AML-193 (cell line): ENCODE data around the gene TMEM38A.
"Not testable (repeated sequence)": the region's sequence is repeated elsewhere in the genome, so short reads cannot be mapped to it uniquely, and the experiment has no call there.

Source experiments
- DNase-seq, 2 experiments: peaks; one replicate each; lab custom pipeline; 2025; lab: John Stamatoyannopoulos, UW

The TMEM38A gene

GRCh38 chr19:16638666-16639065 is 22.3 kb upstream of the TMEM38A start:
- DNase-seq: no peak

GRCh38 chr19:16640951-16641350 is 20.0 kb upstream of the TMEM38A start:
- DNase-seq: no peak

- no peak for DNase-seq
Measured at GRCh38 chr19:16641695-16642094, 19.2 kb upstream of the TMEM38A start.

DNA sequence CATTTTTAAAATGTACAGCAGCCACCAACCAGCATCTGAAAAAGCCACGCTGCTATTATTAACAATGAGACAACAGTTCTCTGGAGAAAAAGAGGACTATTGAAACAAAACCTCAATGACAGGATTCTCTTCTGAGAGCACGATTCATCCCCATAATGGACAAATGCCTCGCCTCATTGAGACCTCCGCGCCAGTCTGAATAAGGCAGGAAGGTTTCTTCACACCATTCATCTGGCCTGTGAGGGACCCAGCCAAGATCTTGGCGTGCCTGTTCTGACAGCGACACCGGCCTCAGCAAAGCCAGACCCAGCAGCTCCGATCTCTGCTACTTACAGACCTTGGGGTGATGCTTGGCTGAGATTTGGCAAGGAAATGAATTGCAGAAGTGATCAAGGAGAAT is 15.8 kb upstream of the TMEM38A start:
- no peak for DNase-seq

DNA sequence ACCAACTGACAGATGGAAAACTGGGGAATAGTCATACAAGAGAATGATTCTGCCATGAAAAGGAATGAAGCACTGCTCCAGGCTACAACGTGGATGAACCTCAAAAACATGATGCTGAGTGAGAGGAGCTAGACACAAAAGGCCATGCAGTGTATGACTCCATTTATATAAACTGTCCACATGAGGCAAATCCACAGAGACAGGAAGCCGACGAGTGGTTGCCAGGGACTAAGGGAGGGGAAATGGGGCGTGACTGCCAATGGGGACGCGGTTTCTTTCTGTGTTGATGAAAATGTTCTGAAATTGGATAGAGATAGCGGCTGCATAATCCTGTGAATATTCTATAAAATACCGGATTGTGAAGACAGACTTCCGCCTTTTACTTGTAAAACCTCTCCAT is 11.2 kb upstream of the TMEM38A start:
- no peak for DNase-seq

DNA sequence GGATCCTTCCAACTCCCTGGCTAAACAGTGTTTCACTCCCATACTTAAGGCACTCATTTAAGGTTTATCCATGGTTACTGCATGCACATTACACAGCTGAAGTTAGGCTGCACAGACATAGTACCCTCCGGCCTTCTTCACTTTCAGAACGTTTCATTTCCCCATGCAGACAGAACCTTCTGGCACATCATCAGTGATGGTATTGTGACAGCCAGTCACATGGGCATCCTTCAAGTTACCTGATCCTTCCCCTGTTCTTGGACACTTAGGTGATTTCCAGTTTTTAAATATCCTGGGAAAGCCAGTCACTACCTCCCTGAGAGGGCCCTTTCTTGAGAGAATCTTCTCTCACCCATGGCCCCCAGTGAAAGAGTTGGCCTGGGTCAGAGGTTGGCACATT is 10.1 kb upstream of the TMEM38A start:
- no peak for DNase-seq

DNA sequence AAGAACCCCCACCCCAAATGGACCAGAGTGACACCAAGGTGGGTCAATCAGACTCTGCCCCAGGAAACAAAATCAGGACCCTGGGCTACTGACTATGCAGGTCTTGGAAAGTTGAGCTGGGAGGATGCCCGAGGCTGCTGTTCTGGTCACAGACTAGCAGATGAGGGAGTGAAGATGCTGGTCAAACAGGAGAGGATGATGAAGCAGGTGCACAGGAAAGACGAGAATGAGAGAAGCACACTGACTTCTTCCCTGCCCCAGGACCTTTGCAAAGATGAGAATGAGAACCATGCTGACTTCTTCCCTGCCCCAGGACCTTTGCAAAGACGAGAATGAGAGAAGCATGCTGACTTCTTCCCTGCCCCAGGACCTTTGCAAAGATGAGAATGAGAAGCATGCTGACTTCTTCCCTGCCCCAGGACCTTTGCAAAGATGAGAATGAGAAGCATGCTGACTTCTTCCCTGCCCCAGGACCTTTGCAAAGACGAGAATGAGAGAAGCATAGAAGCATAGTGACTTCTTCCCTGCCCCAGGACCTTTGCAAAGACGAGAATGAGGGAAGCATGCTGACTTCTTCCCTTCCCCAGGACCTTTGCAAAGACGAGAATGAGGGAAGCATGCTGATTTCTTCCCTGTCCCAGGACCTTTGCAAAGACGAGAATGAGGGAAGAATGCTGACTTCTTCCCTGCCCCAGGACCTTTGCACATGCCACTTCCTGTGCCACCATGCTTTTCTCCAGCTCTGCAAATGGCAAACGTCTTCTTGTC is 9.3 kb upstream of the TMEM38A start:
- DNase-seq: not testable (repeated sequence)

DNA sequence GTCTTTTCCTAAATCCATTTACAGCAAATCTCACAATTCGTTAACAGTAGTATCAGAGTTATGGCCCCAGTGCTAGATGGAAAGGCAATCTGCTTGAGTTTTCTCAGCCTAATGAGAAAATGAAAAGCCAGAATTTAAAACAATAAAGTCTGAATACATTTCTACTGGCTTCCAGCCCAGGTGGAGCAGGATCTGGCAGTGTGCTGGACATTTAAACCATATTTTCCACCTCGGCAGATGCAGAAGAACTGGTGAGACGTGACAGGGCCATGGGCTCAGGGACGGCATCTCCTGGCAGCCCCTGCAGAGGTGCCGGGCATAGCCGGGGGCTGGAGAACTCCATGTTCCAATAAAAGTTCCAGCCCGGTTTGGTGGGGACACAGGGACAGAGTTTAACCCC is 8.1 kb upstream of the TMEM38A start:
- DNase-seq: no peak

DNA sequence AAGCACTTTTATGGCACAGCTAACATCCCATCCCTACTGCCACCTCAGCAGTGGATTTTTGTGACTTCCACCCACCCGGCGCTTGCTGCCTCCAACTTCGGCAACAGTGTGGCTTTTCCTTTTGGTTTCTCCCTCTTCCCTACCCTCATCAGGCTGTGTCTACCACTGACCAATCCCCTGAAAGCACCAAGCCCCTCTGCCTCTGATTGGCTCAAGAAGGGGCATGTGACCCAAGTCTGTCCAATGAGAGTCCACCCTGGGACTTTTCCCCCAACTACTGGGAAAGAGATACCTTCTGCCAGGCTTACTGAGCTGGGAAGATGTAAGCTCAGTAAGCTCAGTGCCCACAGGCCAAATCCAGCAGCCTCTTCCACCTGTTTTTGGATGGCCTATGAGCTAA is 6.8 kb upstream of the TMEM38A start:
- no peak for DNase-seq

DNA sequence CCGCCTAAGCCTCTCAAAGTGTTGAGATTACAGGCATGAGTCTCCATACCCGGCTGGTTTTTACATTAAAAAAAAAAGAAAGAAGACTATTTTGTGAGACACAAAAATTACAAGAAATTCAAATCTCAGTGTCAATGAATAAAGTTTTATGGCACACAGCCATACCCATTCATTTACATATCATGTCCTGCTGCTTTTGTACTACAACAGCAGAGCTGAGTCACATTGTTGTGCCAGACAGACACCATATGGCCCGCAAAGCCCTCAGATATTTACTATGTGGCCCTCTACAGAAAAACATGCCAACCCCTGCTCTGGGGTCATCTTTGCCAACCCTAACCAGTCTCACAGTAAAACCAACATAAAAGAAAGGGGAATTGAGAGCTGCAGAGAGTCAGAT is 6.3 kb upstream of the TMEM38A start:
- no peak for DNase-seq

GRCh38 chr19:16655727-16656126 is 5.2 kb upstream of the TMEM38A start:
- DNase-seq: no peak

DNA sequence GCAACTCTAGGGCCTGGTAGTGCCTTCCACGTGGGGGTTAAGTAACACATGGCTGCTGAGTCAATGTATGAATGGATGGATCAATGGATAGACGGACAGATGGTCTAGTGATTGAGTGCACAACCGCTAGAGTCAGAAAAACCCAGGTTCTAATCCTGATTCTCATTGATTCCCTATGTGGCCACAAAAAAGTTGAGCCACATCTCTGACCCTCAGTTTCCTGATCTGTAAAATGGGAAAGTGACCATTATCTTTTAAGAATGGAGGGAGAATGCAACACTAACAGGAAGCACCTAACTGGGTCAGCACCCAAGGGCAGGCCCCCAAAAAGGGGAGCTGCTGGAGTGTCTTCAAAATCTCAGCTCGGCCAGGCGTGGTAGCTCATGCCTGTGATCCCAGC is 3.6 kb upstream of the TMEM38A start:
- no peak for DNase-seq

DNA sequence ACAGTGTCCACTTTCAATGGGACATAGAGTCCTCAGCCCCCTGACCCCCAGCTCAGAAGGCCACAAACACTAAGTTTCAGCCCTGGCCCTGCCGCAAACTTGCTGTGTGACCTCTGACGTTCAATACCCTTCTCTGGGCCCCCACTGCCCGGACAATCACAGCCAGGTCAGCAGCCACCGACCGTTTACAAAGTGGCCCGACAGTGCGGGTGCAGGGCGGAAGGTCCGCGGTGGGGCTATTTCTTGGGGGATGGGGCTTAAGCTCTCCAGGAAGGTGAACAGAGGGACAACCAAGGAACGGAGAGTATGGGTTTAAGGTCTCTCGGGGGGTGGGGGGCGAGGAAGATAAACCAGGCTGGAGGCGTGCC is 1.5 kb upstream of the TMEM38A start:
- DNase-seq: no peak

- DNase-seq: peak; percentile 93 to 94
Measured at GRCh38 chr19:16659832-16660708, 869 bp upstream of the TMEM38A start, which contains the start of gene SMIM7. Gene SMIM7 (minus strand): TSS chr19:16660144. CDS start chr19:16660110, 34 bp downstream.

GRCh38 chr19:16661480-16662034 is 618 bp downstream of the TMEM38A start:
- DNase-seq: no peak

GRCh38 chr19:16668176-16668575 is 7.2 kb downstream of the TMEM38A start:
- no peak for DNase-seq

DNA sequence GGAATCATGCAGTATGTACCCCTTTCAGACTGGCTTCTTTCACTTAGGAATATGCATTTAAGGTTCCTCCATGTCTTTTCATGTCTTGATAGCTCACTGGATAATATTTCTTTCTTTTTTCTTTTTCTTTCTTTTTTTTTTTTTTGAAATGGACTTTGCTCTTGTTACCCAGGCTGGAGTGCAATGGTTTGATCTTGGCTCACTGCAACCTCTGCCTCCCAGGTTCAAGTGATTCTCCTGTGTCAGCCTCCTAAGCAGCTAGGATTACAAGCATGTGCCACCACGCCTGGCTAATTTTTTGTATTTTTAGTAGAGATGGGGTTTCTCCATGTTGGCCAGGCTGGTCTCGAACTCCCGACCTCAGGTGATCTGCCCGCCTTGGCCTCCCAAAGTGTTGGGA is 7.8 kb downstream of the TMEM38A start:
- DNase-seq: not testable (repeated sequence)

GRCh38 chr19:16670291-16670690 is 9.4 kb downstream of the TMEM38A start:
- no peak for DNase-seq

DNA sequence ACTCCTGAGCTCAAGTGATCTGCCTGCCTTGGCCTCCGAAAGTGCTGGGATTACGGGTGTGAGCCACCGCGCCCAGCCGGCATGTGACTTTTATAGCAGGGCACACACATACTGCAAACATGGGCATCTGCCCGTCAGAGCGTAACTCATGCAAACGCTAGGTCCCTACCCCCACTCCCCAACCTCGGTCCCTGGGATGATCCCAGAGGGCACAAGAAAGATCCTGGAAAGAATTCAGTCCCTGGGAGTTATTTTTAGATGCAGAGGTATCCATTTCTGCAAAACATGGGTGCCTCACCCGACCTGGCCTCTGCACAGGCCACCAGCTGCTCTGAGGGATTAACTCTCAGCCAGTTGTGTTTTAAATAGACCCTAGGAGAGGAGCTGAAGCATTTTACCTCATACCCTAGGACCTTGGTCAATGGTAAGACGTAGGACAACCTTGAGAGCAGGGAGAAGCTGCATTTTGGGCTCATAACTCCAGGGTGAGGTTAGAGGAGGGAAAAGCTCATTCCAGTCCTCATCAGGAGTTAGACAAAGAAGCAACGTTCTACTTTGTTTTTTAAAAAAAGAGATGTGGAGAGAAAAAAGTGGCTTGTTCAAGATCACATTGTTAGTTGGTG is 10.8 kb downstream of the TMEM38A start:
- no peak for DNase-seq

- DNase-seq: peak; percentile 19 to 22
Measured at GRCh38 chr19:16673231-16673630, 12.3 kb downstream of the TMEM38A start.

- not testable (repeated sequence) for DNase-seq
Measured at GRCh38 chr19:16673839-16674238, 12.9 kb downstream of the TMEM38A start.

GRCh38 chr19:16676101-16676798 is 15.3 kb downstream of the TMEM38A start:
- no peak for DNase-seq
